Measurements from ENCODE around the gene MRPS9. TPM values are rescaled to one million over a fixed set of nuclear protein-coding genes. Genes with fewer than 3 reads are reported as not detected.

Gene MRPS9
- total RNA-seq, 1 experiment from 2014 or later: 60.0 TPM

GRCh38 chr2:105090091-105090490 lies 52.2 kb downstream of the MRPS9 start:
- H4K5ac ChIP-seq (ENCODE audit: insufficient read length, low read depth, low read length): no peak overlapping the region
- DNase-seq: no peak
- H4K8ac ChIP-seq (replicated peaks; ENCODE audit: insufficient read length, low read depth, low read length): no peak overlapping the region
- no peak overlapping the region for H3K23ac ChIP-seq (ENCODE audit: insufficient read length, low read depth, low read length)
- H3K27ac Mint-ChIP-seq: no peak overlapping the region
- H3K79me1 ChIP-seq (ENCODE audit: insufficient read depth, low read depth, low read length, poor library complexity, severe bottlenecking): no peaks in the 10 kb centered on the region
- H4K91ac ChIP-seq (ENCODE audit: insufficient read length, low read depth, low read length): no peak overlapping the region
- no peak overlapping the region for H3K9ac ChIP-seq (ENCODE audit: extremely low read depth, insufficient read length, low read length)
- no peak overlapping the region for H2BK12ac ChIP-seq (ENCODE audit: insufficient read length, low read depth, low read length)
- H3K27me3 Mint-ChIP-seq (ENCODE audit: low read depth): no peaks in the 10 kb centered on the region
- H3K79me2 ChIP-seq (ENCODE audit: insufficient read depth, low read length): no peaks in the 10 kb centered on the region
- H3K4ac ChIP-seq (ENCODE audit: low read depth, low read length): no peak overlapping the region
- no peak overlapping the region for H2BK120ac ChIP-seq (ENCODE audit: low read depth, low read length, poor library complexity, severe bottlenecking)
- H3K56ac ChIP-seq (ENCODE audit: insufficient read length, low read depth, low read length): no peak overlapping the region
- no peaks in the 10 kb centered on the region for H3K4me1 Mint-ChIP-seq
- H3K27ac ChIP-seq (ENCODE audit: insufficient read length, low read depth, low read length): no peak overlapping the region
- H3K4me1 ChIP-seq (ENCODE audit: insufficient read depth, low read length): no peaks in the 10 kb centered on the region
- no peaks in the 10 kb centered on the region for H3K9me3 Mint-ChIP-seq
- no peak overlapping the region for H3T11ph ChIP-seq (ENCODE audit: low read length)
- no peak overlapping the region for H2BK15ac ChIP-seq (ENCODE audit: low read depth, low read length)
- H2AFZ ChIP-seq (ENCODE audit: low read length): no peak overlapping the region
- H2BK5ac ChIP-seq (ENCODE audit: insufficient read length, low read length): no peak overlapping the region
- no peak overlapping the region for H3K4me2 ChIP-seq (ENCODE audit: insufficient read depth, insufficient read length, low read length)
- no peak overlapping the region for H2BK20ac ChIP-seq (ENCODE audit: low read depth, low read length, poor library complexity, severe bottlenecking)
- no peak overlapping the region for H2AK5ac ChIP-seq (ENCODE audit: insufficient read length, low read length)
- WGBS (ENCODE audit: extremely low coverage, insufficient read length, low lambda C conversion rate): no CpG with 5 or more reads among the region's 5 CpGs
- H4K20me1 ChIP-seq (ENCODE audit: control insufficient read depth, insufficient read depth, insufficient read length): no peaks in the 10 kb centered on the region
- H3K4me3 Mint-ChIP-seq: no peak overlapping the region
- H3K27me3 ChIP-seq (ENCODE audit: insufficient read depth, low read length): no peaks in the 10 kb centered on the region
- H3K23me2 ChIP-seq (ENCODE audit: insufficient read length, low read depth, low read length, poor library complexity, severe bottlenecking): no peaks in the 10 kb centered on the region
- no peak overlapping the region for H3K18ac ChIP-seq (ENCODE audit: insufficient read length, low read depth, low read length)
- no peak for TF ChIP-seq CTCF (conservative IDR thresholded peaks at IDR 0.05)
- no peak overlapping the region for H3K14ac ChIP-seq (ENCODE audit: insufficient read depth, low read length)
- H3K9me3 ChIP-seq (ENCODE audit: control insufficient read depth, low read depth, low read length): no peaks in the 10 kb centered on the region
- peaks cover 0 to 15% (median 4%) of the 10 kb centered on the region in 3 experiments; a peak in 5 of 7 replicates for H3K36me3 Mint-ChIP-seq (ENCODE audit: insufficient read depth in 1 of 3, low read depth in 3 of 3)
